ENCODE measurements around the gene FNBP1.

- TF ChIP-seq EZH2 (IDR thresholded peaks at IDR 0.05; ENCODE audit: borderline replicate concordance, insufficient read depth, low read depth, low read length, poor library complexity, severe bottlenecking) (no peak), CTCF (IDR thresholded peaks at IDR 0.05) (no peak)
These were observed 97.7 kb downstream of the FNBP1 start for GRCh38 chr9:129945314-129945713.

Data from B cell (primary cell).